B cell (primary cell): ENCODE measurements around the gene NADK2. TPM values are rescaled to one million over a fixed set of nuclear protein-coding genes. Genes with fewer than 3 reads are reported as not detected.

Experiments
- ATAC-seq: fragments of 200-7000 bp; cut with Tn5 transposase; one replicate; pipeline ENCODE4 v1.10.0; 2021; ENCODE audit warnings: low read depth, mild to moderate bottlenecking, moderate number of reproducible peaks, moderate library complexity
- CTCF ChIA-PET: fragments of 350-600 bp; sonication (Branson Sonifier 250); formaldehyde crosslinking; loops from one replicate; lab custom pipeline; 2021; ENCODE audit warnings: antibody characterized with exemption, inconsistent platforms; lab: Charles Lee
- POLR2A ChIA-PET: fragments of 350-600 bp; sonication (Branson Sonifier 250); formaldehyde crosslinking; loops from one replicate; lab custom pipeline; 2021; ENCODE audit warnings: antibody characterized with exemption; lab: Charles Lee
- DNase-seq: peaks from one replicate; pipeline ENCODE4 v3.0.0; 2013
- H2AFZ ChIP-seq: 2 replicates; pipeline ENCODE4 v1.6.1; 2012; ENCODE audit warnings: mild to moderate bottlenecking, low read depth, low read length; ENCODE audit not compliant: insufficient read depth, poor library complexity, severe bottlenecking
- H3K27ac ChIP-seq, 2 donors: 1 replicate in 1 of 2; 2 replicates in 1 of 2; pipeline ENCODE4 v1.5.1; 2012 to 2013; ENCODE audit warnings: low read length in 2 of 2, mild to moderate bottlenecking in 2 of 2, moderate library complexity in 1 of 2
- H3K27me3 ChIP-seq, 4 experiments: fragments of 200-600 bp in 1 of 4; sonication (generic) in 1 of 4; replicated peaks in 1 of 4; 1 replicate in 2 of 4; 2 replicates in 2 of 4; pipeline versions ENCODE4 v1.6.1 to v1.7.0; 2013 to 2016; ENCODE audit warnings: low read length in 3 of 4, mild to moderate bottlenecking in 2 of 4, mixed read lengths in 1 of 4, moderate library complexity in 1 of 4; ENCODE audit not compliant: insufficient read depth in 4 of 4, control insufficient read depth in 3 of 4; ENCODE audit errors: control extremely low read depth in 1 of 4
- H3K36me3 ChIP-seq, 2 experiments: replicated peaks in 1 of 2; 1 replicate in 1 of 2; 2 replicates in 1 of 2; pipeline versions ENCODE4 v1.6.1 to v1.7.1; 2013; ENCODE audit warnings: low read length in 1 of 2; ENCODE audit not compliant: insufficient read depth in 2 of 2, control insufficient read depth in 1 of 2; ENCODE audit errors: control extremely low read depth in 1 of 2, extremely low read depth in 1 of 2
- H3K4me1 ChIP-seq, 2 donors: fragments of 200-600 bp in 1 of 2; sonication (generic) in 1 of 2; 1 replicate in 1 of 2; 2 replicates in 1 of 2; pipeline versions ENCODE4 v1.5.1 to v1.6.1; 2013 to 2017; ENCODE audit warnings: low read length in 2 of 2; ENCODE audit not compliant: control insufficient read depth in 2 of 2, insufficient read depth in 2 of 2
- H3K4me2 ChIP-seq: replicated peaks from 2 replicates; pipeline ENCODE3; 2012; ENCODE audit warnings: mild to moderate bottlenecking, low read depth, low read length; ENCODE audit not compliant: poor library complexity, severe bottlenecking
- H3K4me3 ChIP-seq, 5 experiments: fragments of 200-600 bp in 1 of 5; sonication (generic) in 1 of 5; 1 replicate in 3 of 5; 2 replicates in 2 of 5; pipeline versions ENCODE4 v1.5.1 to v1.7.0; 2011 to 2016; ENCODE audit warnings: low read length in 4 of 5, mild to moderate bottlenecking in 4 of 5, low read depth in 2 of 5, control low read depth in 1 of 5, moderate library complexity in 1 of 5; ENCODE audit not compliant: insufficient read depth in 1 of 5; ENCODE audit errors: control extremely low read depth in 1 of 5, extremely low read depth in 1 of 5
- H3K79me2 ChIP-seq: fragments of 200-600 bp; sonication (generic); one replicate; pipeline ENCODE4 v1.6.0; 2016; ENCODE audit warnings: low read length; ENCODE audit not compliant: control insufficient read depth, insufficient read depth
- H3K9ac ChIP-seq: fragments of 200-600 bp; sonication (generic); 2 replicates; pipeline ENCODE4 v1.6.1; 2017; ENCODE audit warnings: mild to moderate bottlenecking, low read length, moderate library complexity
- H3K9me3 ChIP-seq, 3 donors: one replicate each; pipeline versions ENCODE4 v1.6.1 to v1.7.1; 2013; ENCODE audit warnings: low read length in 2 of 3; ENCODE audit not compliant: control insufficient read depth in 2 of 3, insufficient read depth in 1 of 3; ENCODE audit errors: control extremely low read depth in 1 of 3
- H4K20me1 ChIP-seq: 2 replicates; pipeline ENCODE4 v1.6.0; 2012; ENCODE audit warnings: mild to moderate bottlenecking, low read length; ENCODE audit not compliant: insufficient read depth, control insufficient read depth, poor library complexity, severe bottlenecking
- H3K27ac Mint-ChIP-seq: one replicate; pipeline ENCODE4 v1.8.0; 2021; ENCODE audit warnings: mixed read lengths
- H3K27me3 Mint-ChIP-seq: one replicate; pipeline ENCODE4 v1.8.0; 2021; ENCODE audit warnings: mixed read lengths
- H3K4me1 Mint-ChIP-seq: one replicate; pipeline ENCODE4 v1.8.0; 2021; ENCODE audit warnings: mixed read lengths
- H3K4me3 Mint-ChIP-seq: one replicate; pipeline ENCODE4 v1.8.0; 2021; ENCODE audit warnings: mixed read lengths
- H3K9me3 Mint-ChIP-seq: one replicate; pipeline ENCODE4 v1.8.0; 2022; ENCODE audit warnings: mixed read lengths; ENCODE audit not compliant: insufficient read depth
- EZH2 ChIP-seq: IDR thresholded peaks from 2 replicates; pipeline ENCODE4 v1.6.1; 2012; ENCODE audit warnings: borderline replicate concordance, low read depth, mild to moderate bottlenecking, moderate library complexity, low read length; ENCODE audit not compliant: insufficient read depth, poor library complexity, severe bottlenecking
- WGBS: methylation state at CpG from one replicate; pipeline ENCODE4 v1.1.5; 2013; ENCODE audit warnings: missing lambda C conversion rate; ENCODE audit not compliant: insufficient coverage; 5-methylcytosine and 5-hydroxymethylcytosine counted together
- intact Hi-C: fragments of 100-400 bp; cut with micrococcal nuclease; formaldehyde crosslinking; loops from one replicate; pipeline ENCODE4 v1.10.0; 2022
- polyA plus RNA-seq: library from polyadenylated mRNA; depleted of rRNA; stranded (reverse); fragments of >200 nt; gene quantifications from 2 replicates; pipeline ENCODE4 v1.2.3, GENCODE V29; 2012
- total RNA-seq, 2 donors: library from RNA; stranded (reverse); fragments of 120-200 nt in 1 of 2; gene quantifications; 1 replicate in 1 of 2; 2 replicates in 1 of 2; pipeline versions ENCODE4 v1.2.3 to v1.2.4, GENCODE V29; 2013 to 2022
- TF ChIP-seq, protein P1 (sequence below): fragments of 200-600 bp; IDR thresholded peaks from one replicate; pipeline ENCODE4 v1.8.0; 2022; ENCODE audit warnings: antibody characterized with exemption, mild to moderate bottlenecking

The NADK2 gene
- total and polyA plus RNA-seq, 2 donors (not counting 1 experiment from before 2014, with no cell fraction given) = 3.3 to 18.6 TPM

- H2AFZ ChIP-seq = no peak overlapping the region
- H3K79me2 ChIP-seq = no peaks in the 10 kb centered on the region
- no peaks in the 10 kb centered on the region for H3K9me3 ChIP-seq
- Mint-ChIP-seq H3K9me3 (no peaks in the 10 kb centered on the region), H3K27ac (no peak overlapping the region), H3K4me3 (no peak overlapping the region), H3K27me3 (no peaks in the 10 kb centered on the region), H3K4me1 (peaks cover 2% of the 10 kb centered on the region)
- no peak overlapping the region for H3K4me2 ChIP-seq
- no peaks in the 10 kb centered on the region for H4K20me1 ChIP-seq
- DNase-seq (no peak), ATAC-seq (no peak)
- ChIA-PET CTCF (no interaction called here), POLR2A (no interaction called here)
- H3K4me1 ChIP-seq = no peaks in the 10 kb centered on the region
- 100% methylated on average over 1 of the region's 4 CpGs for WGBS
- H3K27ac ChIP-seq = no peak overlapping the region
- intact Hi-C loops = loop anchor here (2.0 kb wide), 2 partner anchors 327 to 517 kb away; no protein-coding TSS in a partner anchor
- H3K36me3 ChIP-seq = peaks cover 17 to 39% of the 10 kb centered on the region in 2 experiments
- no peaks in the 10 kb centered on the region for H3K27me3 ChIP-seq
- H3K4me3 ChIP-seq = no peak overlapping the region
- TF ChIP-seq EZH2 = no peak
- TF ChIP-seq, protein P1, sequence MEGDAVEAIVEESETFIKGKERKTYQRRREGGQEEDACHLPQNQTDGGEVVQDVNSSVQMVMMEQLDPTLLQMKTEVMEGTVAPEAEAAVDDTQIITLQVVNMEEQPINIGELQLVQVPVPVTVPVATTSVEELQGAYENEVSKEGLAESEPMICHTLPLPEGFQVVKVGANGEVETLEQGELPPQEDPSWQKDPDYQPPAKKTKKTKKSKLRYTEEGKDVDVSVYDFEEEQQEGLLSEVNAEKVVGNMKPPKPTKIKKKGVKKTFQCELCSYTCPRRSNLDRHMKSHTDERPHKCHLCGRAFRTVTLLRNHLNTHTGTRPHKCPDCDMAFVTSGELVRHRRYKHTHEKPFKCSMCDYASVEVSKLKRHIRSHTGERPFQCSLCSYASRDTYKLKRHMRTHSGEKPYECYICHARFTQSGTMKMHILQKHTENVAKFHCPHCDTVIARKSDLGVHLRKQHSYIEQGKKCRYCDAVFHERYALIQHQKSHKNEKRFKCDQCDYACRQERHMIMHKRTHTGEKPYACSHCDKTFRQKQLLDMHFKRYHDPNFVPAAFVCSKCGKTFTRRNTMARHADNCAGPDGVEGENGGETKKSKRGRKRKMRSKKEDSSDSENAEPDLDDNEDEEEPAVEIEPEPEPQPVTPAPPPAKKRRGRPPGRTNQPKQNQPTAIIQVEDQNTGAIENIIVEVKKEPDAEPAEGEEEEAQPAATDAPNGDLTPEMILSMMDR = no peak
- no peak overlapping the region for H3K9ac ChIP-seq
Observed at GRCh38 chr5:36179950-36180349, 61.8 kb downstream of the NADK2 start.

GRCh38 chr5:36178524-36178890 is 63.2 kb downstream of the NADK2 start:
- H3K9ac ChIP-seq = no peak overlapping the region
- TF ChIP-seq, protein P1 = no peak
- no peak for TF ChIP-seq EZH2
- Mint-ChIP-seq H3K27me3 (no peaks in the 10 kb centered on the region), H3K27ac (no peak overlapping the region), H3K9me3 (no peaks in the 10 kb centered on the region), H3K4me1 (peaks cover 2% of the 10 kb centered on the region), H3K4me3 (no peak overlapping the region)
- H4K20me1 ChIP-seq = no peaks in the 10 kb centered on the region
- no peak overlapping the region for H2AFZ ChIP-seq
- H3K79me2 ChIP-seq = no peaks in the 10 kb centered on the region
- no peak overlapping the region for H3K4me3 ChIP-seq
- DNase-seq = no peak
- H3K36me3 ChIP-seq = peaks cover 22 to 48% of the 10 kb centered on the region in 2 experiments
- no peak overlapping the region for H3K27ac ChIP-seq
- H3K4me1 ChIP-seq = no peaks in the 10 kb centered on the region
- ChIA-PET POLR2A (no interaction called here), CTCF (interaction anchor here (0.6 to 1.6 kb wide), 14 partner anchors 9 to 764 kb away, joined by 3 to 11 read pairs (median 4); partner anchors contain the start of genes LMBRD2, RANBP3L and SKP2)
- intact Hi-C loops = loop anchor here (2.0 kb wide), 2 partner anchors 328 to 518 kb away; no protein-coding TSS in a partner anchor
- no peaks in the 10 kb centered on the region for H3K27me3 ChIP-seq
- no peak overlapping the region for H3K4me2 ChIP-seq
- WGBS = 73% methylated on average over 3 of the region's 3 CpGs
- no peak for ATAC-seq
- H3K9me3 ChIP-seq = no peaks in the 10 kb centered on the region
